Adrenal gland (tissue), 5 donors: ENCODE measurements around the gene MORN1.

Experiments used
- POLR2A ChIP-seq, 2 donors: fragments of 450-650 bp; IDR thresholded peaks; one replicate each; pipeline ENCODE4 v1.6.1; 2017; ENCODE audit warnings: antibody characterized with exemption in 2 of 2, mild to moderate bottlenecking in 2 of 2, moderate library complexity in 1 of 2
- TF ChIP-seq, protein P1 (sequence below), 6 experiments: fragments of 450-650 bp in 4 of 6; fragments of 200-600 bp in 2 of 6; sonication (generic) in 1 of 6; IDR thresholded peaks; 1 replicate in 5 of 6; 2 replicates in 1 of 6; pipeline versions ENCODE4 v1.5.1 to v1.8.0; 2016 to 2021; ENCODE audit warnings: antibody characterized with exemption in 6 of 6, mild to moderate bottlenecking in 2 of 6, moderate library complexity in 1 of 6
- donor health status: DM: no; HTN: no; CAD: no.

- TF ChIP-seq, protein P1, sequence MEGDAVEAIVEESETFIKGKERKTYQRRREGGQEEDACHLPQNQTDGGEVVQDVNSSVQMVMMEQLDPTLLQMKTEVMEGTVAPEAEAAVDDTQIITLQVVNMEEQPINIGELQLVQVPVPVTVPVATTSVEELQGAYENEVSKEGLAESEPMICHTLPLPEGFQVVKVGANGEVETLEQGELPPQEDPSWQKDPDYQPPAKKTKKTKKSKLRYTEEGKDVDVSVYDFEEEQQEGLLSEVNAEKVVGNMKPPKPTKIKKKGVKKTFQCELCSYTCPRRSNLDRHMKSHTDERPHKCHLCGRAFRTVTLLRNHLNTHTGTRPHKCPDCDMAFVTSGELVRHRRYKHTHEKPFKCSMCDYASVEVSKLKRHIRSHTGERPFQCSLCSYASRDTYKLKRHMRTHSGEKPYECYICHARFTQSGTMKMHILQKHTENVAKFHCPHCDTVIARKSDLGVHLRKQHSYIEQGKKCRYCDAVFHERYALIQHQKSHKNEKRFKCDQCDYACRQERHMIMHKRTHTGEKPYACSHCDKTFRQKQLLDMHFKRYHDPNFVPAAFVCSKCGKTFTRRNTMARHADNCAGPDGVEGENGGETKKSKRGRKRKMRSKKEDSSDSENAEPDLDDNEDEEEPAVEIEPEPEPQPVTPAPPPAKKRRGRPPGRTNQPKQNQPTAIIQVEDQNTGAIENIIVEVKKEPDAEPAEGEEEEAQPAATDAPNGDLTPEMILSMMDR (IDR thresholded peaks at IDR 0.05): no peak
- no peak for TF ChIP-seq POLR2A (IDR thresholded peaks at IDR 0.05)
These were observed 44.5 kb downstream of the MORN1 start for GRCh38 chr1:2346691-2347408.
